HG02870 (cell line): ENCODE results near the gene OR56B4.
"Not testable (repeated sequence)": the region's sequence is repeated elsewhere in the genome, so short reads cannot be mapped to it uniquely, and the experiment has no call there.

Source experiments
- ATAC-seq: cut with Tn5 transposase; IDR thresholded peaks from one replicate; pipeline ENCODE4 v1.9.1; 2021; ENCODE audit warnings: mild to moderate bottlenecking, moderate library complexity; ENCODE audit not compliant: unreplicated experiment

OR56B4 gene, protein sequence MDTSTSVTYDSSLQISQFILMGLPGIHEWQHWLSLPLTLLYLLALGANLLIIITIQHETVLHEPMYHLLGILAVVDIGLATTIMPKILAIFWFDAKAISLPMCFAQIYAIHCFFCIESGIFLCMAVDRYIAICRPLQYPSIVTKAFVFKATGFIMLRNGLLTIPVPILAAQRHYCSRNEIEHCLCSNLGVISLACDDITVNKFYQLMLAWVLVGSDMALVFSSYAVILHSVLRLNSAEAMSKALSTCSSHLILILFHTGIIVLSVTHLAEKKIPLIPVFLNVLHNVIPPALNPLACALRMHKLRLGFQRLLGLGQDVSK

DNA sequence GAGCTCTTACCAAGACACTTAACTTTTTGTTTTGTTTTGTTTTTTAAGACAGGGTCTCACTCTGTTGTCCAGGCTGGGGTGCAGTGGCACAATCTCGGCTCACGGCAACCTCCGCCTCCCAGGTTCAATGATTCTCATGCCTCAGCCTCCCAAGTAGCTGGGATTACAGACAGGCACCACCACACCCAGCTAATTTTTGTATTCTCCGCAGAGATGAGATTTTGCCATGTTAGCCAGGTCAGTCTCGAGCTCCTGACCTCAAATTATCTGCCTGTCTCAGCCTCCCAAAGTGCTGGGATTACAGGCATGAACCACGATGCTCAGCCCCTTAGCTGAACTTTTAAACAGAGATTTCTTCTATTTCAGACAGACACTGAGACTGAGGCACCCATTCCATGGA, at the start of gene OR56B4:
OR56B4 (plus strand) TSS at position 301 of the 400 bp plus-strand sequence; CDS start at position 396, 95 bp downstream.
- ATAC-seq: not testable (repeated sequence)

DNA sequence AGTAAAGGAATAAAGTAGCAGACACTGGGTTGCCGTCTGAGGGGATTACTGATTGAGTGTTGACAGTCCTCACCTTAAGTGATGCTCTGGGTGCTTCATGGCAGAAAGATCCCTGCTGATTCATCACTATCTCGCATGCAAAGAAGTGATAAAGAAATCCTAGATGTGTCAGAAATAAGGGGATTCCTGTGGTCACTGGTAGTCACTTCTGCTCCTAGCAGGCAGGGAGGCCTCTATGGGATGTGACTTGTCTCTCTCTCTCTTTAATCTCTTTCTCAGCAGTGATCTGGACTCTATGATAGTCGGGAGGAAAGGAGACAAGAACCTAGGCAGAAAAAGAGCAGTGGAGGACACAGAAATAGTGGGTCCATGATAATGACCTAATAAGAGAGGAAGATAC, 46.0 kb upstream of the OR56B4 start:
- no peak for ATAC-seq

DNA sequence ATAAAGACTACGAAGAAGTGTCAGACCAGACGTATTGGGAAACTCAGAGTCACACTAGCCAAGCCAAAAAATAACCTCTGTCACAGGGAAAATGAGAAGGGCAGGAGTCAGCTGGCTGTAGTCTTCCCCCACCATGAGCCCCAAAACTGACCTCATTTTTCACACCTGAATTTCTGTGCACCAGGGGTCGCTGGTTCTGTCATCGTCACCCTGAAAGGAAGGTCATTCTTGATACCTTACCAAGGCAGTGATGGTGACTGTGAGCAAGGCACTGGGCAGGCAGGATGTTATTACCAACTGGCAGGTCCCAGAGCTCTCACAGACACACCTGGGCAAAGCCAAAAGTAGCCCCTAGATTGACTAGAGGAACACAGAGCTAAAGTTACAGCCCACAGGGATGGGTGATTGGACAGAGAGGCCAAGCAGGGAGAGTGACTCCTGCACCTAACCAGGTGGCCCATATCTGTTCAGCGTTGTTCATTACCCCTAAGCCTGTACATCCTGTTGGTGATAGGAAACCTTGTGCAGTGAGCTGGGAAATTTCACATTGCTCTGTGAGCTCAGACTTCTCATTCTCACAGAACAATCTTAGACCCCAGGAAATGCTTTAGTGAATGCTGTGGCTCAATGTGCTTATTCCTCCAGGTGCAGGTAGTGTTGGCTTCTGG, 44.7 kb upstream of the OR56B4 start:
- ATAC-seq: peak; percentile 56

DNA sequence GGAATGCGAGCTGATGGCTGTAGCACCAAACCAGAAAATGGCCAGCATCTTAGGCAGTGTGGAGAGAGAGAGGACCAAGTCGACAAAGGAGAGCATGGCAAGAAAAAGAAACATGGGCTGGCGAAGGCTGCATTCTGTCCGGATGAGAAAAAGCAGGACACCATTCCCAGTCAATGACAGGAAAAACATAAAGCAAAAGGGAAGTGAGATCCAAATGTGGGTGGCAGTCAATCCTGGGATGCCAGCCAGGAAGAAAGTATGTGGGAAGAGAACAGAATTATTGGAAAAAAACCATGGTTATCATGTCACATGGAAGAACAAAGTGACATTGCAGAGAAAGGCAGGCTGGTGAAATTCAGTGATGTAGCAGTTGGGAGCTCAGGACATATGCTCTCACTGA, 40.0 kb upstream of the OR56B4 start:
- ATAC-seq: no peak

DNA sequence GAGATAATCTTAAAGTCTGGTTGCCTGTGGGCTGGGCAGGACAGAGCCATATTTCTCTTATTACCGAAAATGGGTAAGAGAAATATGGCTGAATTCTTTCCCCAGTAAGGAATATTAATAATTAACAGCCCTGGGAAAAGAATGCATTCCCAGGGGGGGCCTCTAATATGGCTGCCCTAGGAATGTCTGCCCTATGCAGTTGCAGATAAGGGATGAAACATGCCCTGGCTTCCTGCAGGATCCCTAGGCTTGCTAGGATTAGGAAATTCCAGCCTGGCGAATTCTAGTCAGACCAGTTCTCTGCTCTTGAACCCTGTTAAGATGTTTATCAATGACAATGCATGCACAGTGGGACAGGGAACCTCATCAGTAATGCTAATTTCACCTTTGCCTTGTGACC, 31.0 kb upstream of the OR56B4 start:
- ATAC-seq: not testable (repeated sequence)

DNA sequence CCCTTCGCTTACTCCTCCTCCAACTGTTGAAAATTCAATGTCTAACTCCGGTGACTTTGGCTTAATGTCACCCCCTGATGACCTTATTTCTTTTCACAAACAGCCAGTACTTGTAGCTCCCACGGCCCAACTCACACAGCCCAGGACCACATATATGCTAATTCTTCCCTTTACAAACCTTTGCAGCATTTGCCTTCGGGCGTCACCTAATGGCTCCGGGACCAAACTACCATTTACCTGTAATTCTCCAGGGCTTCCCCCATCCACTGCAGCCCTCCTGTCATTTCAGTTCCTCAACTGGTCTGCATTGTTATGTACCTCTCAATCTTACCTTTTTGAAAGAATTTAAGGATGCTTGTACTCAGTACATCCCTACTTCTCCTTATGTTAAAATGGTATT, 29.8 kb upstream of the OR56B4 start:
- ATAC-seq: no peak

DNA sequence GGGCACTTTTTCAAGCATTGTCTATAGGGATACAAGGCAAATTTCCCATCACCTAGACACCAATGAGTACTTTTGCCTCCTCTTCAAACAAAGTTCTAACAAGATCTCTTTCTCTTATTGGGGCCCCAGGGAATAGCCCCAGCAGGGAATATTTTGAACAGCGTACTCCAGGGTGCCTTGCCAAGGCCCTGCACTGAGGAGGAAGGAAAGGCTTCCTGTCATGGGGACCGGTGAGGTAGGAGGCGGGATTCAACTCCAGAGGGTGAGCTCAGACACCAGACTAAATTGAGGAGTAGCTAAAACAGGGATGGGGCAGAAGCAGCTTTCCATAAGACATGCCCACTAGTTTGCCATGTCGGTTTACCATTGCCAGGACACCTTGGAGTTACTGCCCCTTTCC, 28.0 kb upstream of the OR56B4 start:
- ATAC-seq: no peak

DNA sequence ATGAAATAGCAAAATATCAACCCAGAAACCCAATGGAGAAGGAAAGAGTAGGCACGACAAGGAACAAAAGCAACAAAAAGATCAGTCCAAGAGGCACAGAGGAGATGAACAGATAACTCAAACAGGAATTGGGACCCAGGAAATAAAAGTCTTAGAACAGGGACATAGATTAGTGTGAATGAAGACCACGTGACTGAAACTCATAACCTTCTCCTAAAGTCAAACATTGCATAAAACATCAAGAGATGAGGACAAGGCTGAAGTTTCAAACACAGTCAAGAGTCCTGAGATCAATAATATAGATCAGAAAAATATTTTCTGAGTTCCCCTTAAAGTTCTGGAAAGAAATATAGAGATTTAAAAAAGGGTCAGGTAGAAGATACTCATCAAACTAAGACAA, 24.4 kb upstream of the OR56B4 start:
- no peak for ATAC-seq

DNA sequence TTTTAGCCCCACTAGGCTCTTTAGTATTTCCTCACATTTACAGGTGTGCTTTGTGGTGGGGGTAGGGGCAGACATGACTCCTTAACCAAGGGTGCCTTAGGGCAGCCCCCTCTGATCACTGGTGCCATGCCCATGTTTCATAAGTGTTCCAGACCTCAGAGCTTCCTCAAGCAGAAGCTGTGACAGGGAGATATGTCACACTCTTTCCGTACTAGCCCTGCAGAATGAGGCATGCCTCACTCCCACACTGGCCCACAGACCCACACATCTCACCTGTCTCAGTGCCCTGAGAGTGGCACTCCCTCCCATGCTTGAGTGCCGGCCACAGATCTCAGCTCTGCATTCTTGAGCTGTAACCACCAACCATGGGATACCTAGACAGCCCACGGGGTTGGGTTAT, 22.9 kb upstream of the OR56B4 start:
- no peak for ATAC-seq

DNA sequence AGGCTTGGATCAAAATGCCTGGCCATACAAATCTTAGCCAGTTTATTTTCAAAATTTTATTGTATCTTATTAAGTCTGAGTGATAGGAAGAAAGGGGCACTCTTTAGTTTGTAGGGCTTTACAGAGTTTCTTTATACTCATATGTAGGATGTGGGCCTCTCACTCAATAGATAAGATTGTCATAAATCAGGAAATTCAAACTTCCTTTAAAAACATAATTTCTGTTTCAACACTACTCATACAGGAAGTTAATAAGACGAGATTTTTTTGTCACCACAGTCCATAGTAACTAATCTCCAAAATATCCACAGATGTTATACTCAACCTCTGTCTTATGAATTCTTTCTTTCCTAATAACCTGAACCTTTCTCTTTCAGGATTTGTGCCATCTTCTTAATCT, 13.3 kb upstream of the OR56B4 start:
- ATAC-seq: no peak

DNA sequence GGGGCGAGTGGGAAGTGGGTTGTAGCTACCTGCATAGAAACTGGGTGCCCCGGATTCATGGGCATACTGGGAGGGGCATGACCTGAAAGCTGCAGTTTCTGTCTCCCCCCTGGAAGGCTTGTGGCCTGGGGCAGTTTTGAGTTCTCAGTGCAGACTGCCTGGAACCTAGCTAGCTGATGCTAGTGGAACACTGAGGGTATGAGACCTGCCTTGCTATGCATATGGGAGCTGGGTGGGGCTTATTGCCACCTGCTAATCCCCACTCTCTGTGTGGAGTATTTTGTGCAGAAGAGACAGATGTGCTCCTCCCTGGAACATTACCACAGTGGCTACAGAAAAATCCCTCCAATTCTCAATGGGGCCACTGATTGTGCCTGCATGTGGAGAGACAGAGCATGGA, 11.7 kb upstream of the OR56B4 start:
- ATAC-seq: no peak

DNA sequence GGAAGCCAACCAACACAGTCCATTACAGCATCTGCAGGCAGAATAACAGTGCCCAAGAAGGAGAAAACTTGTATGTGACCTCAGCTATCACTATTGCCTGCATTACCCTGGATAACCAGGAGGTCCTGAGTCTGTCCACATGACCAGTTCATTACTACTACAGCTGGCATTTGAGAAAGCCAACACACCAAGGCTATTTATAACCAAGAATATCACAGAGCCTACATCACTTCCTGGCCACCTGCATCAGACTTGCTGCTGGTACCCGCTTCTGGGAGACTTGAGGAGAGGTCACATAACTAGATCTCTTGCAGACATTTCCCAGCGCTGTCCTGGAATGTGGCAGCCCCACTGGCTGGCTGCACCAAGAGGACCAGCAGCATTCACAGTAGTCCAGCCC, 11.1 kb upstream of the OR56B4 start:
- no peak for ATAC-seq

DNA sequence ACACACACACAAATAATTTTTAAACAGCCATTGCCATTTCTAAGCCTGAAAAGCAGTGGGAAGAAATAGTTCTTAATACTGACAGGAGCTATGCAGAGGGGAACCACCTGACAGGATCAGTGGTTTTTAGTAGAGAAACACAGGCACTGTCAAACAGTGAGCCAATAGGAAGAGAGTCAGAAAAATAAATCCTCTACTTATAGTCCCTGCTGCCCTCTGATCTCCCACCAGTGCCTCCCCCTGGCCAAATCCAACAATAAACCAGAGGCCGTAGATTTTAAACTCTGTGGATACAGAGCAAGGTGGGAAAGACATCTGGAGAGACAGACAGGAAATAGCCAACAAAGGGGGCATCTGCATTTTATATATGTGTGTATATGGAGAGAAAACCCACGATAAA, 7.9 kb upstream of the OR56B4 start:
- no peak for ATAC-seq

DNA sequence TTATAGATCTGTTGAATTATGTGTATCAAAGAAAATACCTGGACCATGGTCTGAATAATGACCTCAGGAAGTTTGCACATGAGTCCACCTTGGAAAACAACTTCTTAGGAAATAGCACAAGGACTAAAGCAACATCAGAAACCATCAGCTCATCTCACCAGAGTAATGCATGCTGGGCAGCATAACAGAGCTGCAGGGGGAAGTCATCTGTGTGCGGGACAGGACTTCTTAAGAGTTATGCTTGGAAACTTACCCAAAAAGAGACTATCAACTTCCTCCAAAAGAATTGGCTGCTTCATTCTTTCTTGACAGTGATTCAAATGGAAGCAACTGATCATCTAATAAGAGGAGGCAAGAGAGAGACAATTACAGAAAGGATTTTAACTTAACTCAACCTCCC, 2.5 kb downstream of the OR56B4 start:
- no peak for ATAC-seq

DNA sequence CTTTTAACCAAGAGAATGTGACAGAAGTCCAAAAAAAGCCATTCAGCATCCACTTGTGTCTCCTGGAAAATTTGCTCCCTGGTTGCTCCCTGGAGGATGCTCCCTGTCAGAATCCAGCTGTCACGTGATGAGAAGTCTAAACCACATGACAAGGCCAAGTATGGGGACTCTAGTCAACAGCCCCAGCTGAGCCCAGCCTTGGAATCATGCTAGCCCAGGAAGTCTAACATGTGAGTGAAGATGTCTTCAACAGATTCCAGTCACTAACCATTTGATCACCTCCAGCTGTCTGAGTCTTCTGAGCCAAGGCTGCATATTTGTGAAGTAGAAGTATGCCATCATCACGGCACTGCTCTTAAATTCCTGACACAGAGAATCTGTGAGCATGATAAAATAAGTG, 4.2 kb downstream of the OR56B4 start:
- ATAC-seq: no peak

DNA sequence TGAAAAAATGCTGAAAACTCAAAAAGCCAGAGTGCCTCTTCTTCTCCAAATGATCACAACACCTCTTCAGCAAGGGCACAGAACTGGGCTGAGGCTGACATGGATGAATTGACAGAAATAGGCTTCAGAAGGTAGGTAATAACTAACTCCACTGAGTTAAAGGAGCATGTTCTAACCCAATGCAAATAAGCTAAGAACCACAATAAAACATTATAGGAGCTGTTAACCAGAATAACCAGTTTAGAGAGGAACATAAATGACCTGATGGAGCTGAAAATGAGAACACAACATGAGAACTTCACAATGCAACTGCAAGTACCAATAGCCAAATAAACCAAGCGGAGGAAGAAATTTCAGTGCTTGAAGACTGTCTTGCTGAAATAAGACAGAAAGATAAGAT, 9.2 kb downstream of the OR56B4 start:
- no peak for ATAC-seq

DNA sequence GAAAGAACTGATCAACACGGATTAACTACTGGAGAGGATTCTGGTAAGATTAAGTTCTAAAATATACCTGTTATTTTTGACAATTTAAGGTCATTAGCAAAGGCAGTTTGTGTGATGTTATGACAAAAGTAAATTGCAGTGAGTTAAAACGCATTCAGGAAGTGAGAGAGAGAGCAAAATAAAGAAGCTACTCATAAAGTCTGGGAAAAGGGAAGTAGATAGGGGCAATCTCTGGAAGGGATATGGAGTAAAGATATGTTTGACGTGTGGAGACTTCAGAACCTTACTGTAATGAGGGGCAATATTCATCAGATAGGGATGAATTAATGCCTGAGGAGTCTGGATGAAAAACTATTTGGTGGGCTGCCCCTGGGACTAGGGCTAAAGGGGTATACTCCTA, 16.8 kb downstream of the OR56B4 start:
- no peak for ATAC-seq

DNA sequence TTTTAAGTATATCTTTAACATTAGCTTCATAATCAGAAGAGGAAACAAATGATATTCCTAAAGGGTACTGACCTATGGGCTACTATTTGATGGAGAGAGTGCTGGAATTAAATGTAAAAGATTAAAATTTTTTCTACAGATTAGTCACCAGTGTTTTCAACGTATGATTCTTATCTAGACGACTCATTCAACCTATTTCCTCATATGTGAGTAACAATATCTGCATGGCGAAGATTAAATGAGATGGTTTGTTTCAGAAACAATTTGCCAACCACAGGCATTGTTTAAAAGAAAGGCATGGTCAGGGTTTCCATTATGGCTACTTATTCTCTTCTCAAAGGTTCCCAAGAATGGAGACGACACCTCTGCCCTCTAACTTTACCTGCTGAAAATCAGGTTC, 20.4 kb downstream of the OR56B4 start:
- no peak for ATAC-seq

DNA sequence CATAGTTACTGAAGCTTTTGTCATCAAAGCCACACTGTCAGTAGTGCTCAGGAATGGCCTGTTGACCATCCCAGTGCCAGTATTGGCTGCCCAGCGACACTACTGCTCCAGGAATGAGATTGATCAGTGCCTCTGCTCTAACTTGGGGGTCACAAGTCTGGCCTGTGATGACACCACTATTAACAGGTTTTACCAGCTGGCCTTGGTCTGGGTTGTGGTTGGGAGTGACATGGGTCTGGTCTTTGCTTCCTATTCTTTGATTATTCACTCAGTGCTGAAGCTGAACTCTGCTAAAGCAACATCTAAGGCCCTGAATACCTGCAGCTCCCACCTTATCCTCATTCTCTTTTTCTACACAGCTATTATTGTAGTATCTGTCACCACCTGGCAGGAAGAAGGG, 21.5 kb downstream of the OR56B4 start:
- no peak for ATAC-seq

DNA sequence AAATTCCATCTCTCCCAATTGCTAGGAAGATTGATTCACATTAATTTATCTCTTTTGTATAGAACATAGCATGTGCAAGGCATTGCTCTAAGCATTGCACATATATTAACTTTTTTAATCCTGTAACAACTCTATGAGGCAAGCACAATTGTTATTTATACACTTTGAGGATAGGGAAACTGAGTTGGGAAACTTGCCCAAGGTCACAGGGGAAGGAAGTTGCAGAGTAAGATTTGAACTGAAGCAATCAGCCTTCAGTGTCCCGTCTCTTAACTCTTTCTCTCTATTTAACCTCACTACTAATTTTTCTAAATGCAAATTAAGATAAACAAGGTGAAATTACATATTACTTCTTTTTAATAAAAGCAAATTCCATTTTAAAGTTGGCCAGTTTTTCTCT, 22.2 kb downstream of the OR56B4 start:
- no peak for ATAC-seq

DNA sequence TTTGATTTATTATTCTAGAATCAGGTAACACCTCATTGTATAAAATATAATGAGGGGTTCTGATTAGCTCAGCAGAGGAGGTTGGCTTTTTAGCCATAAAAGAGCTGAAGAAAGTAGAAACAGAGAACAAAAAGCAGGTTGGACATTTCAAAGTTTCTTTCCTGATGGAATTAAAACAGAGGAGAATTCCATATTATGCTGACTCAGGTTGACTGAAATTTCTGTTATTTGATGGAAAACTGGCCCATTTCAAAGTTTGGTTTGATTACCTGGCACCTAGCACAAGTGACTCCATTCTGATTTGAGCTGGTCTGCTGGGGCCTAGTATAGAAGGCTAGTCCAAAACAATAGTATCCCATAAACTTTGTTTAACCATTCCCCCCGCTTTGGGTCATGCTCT, 24.9 kb downstream of the OR56B4 start:
- ATAC-seq: no peak

DNA sequence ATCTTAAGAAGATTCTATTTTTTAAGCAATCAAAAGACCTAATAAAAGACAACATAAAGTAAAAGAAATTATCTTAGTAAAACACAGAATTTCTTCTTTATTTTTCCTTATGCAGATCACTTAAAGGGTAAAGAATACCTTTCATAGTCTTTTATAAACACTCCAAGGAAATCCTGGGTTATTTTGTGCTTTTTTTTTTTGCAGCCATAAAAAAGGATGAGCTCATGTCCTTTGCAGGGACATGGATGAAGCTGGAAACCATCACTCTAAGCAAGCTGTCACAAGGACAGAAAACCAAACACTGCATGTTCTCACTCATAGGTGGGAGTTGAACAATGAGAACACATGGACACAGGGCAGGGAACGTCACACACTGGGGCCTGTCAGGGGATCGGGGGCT, 28.5 kb downstream of the OR56B4 start:
- not testable (repeated sequence) for ATAC-seq

DNA sequence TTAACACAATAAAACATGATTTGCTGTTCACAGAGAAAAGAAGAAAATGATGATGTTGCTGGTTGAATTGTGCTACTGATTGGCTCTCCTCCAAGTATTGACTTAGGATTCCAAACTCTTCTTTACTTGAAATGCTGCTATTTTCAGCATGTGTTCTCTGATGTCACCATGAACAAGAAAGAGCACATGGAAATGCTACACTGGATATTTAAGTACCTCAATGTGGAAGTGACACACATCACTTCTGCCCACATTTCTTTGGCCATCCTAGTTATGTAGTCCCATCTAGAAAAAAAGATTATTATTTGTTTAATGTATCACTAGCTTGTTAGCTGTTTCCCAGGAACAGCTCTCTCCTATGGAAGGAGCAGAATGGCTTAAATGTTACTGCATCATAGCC, 35.5 kb downstream of the OR56B4 start:
- ATAC-seq: no peak
